ENCODE results near the gene ACSL5. TPM values are rescaled to one million over a fixed set of nuclear protein-coding genes. Genes with fewer than 3 reads are reported as not detected.

Gene ACSL5
- total RNA-seq, 2 experiments from 2014 or later, result 25.3 to 25.4 TPM

DNA sequence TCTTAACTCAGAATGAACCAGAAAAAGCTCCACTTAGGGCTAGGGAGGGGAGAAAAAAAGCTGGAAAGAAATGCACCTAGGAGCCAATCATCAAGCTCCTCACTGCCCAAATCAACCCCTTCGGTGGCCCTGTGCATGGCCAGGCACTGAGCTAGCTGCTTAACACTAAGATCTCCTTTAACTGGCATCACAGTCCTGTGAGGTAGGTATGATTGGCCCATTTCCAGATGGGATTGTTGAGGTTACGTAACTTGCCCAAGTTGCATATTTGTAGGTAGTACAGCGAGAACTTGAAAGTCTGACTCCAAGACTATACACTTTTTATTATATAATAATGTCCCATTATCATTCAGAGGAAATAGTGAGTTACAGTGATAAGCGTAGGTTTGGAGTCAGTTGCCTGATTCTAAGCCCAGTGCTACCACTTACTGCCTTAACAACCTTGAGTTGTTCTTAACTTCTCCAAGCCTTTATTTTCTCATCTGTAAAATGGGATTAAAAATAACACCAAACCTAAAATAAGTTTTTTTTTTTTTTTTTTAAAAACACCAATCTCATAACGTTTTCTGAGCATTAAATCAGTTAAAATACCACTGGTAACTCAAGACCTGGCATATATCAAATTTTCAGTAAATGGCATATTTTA, 37.2 kb upstream of the ACSL5 start:
- intact Hi-C loops (cut with micrococcal nuclease; ENCODE audit: unreplicated experiment), result no loop called here
- Histone ChIP-seq H2AFZ (ENCODE audit: low read length) (no peak overlapping the region), H3K9me2 (ENCODE audit: insufficient read depth, low read length) (no peaks in the 10 kb centered on the region), H3K79me2 (ENCODE audit: insufficient read depth, low read depth, low read length) (no peaks in the 10 kb centered on the region), H3K4me3 (ENCODE audit: low read depth, low read length, poor library complexity, severe bottlenecking) (no peak overlapping the region), H3K9me3 (ENCODE audit: low read length) (no peaks in the 10 kb centered on the region), H3K27ac (ENCODE audit: low read depth, low read length, poor library complexity, severe bottlenecking) (no peak overlapping the region), H4K20me1 (ENCODE audit: insufficient read depth, low read length) (no peaks in the 10 kb centered on the region), H3K36me3 (ENCODE audit: insufficient read depth, low read length) (no peaks in the 10 kb centered on the region), H3K4me2 (ENCODE audit: low read length) (no peak overlapping the region), H3K4me1 (ENCODE audit: insufficient read depth, low read length, poor library complexity, severe bottlenecking) (no peaks in the 10 kb centered on the region)
- DNase-seq (ENCODE audit: low spot score), result no peak
- CTCF ChIA-PET (ENCODE audit: unreplicated experiment), result no interaction called here
- no peak for TF ChIP-seq EZH2phosphoT487 (IDR thresholded peaks at IDR 0.05; ENCODE audit: borderline replicate concordance, low read depth, low read length)
- TF ChIP-seq CTCF (conservative IDR thresholded peaks at IDR 0.05; ENCODE audit: low read length), result no peak
- BruUV-seq (replicated peaks), result no TSS peak
- POLR2A ChIA-PET, result no interaction called here

DNA sequence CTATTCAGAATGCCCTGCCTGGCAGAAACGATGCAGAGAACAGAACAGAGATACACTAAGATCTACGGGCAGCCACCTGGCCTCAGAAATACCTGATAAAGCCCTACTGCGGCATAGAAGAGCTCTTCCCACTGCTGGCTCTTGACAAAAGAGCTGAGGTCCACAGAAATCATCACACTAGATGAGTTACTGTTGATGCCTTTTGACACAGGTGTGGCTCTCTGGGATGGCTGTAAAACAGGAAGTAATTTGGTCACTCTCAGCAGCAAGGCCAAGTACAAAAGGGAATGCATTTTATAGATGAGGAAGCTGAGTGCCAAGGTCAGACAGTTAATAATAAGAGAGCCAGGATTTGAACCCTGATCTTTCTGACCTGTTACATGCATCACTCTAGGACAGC, 35.0 kb upstream of the ACSL5 start:
- no peaks in the 10 kb centered on the region for H3K79me2 ChIP-seq (ENCODE audit: insufficient read depth, low read depth, low read length)
- no peak for DNase-seq (ENCODE audit: low spot score)
- intact Hi-C loops (cut with micrococcal nuclease; ENCODE audit: unreplicated experiment), result no loop called here
- H3K4me1 ChIP-seq (ENCODE audit: insufficient read depth, low read length, poor library complexity, severe bottlenecking), result no peaks in the 10 kb centered on the region
- no peaks in the 10 kb centered on the region for H4K20me1 ChIP-seq (ENCODE audit: insufficient read depth, low read length)
- H3K9me2 ChIP-seq (ENCODE audit: insufficient read depth, low read length), result no peaks in the 10 kb centered on the region
- H3K4me3 ChIP-seq (ENCODE audit: low read depth, low read length, poor library complexity, severe bottlenecking), result no peak overlapping the region
- no peaks in the 10 kb centered on the region for H3K36me3 ChIP-seq (ENCODE audit: insufficient read depth, low read length)
- H3K27ac ChIP-seq (ENCODE audit: low read depth, low read length, poor library complexity, severe bottlenecking), result no peak overlapping the region
- POLR2A ChIA-PET, result no interaction called here
- no peak overlapping the region for H3K4me2 ChIP-seq (ENCODE audit: low read length)
- no peaks in the 10 kb centered on the region for H3K9me3 ChIP-seq (ENCODE audit: low read length)
- TF ChIP-seq CTCF (conservative IDR thresholded peaks at IDR 0.05; ENCODE audit: low read length) (no peak), EZH2phosphoT487 (IDR thresholded peaks at IDR 0.05; ENCODE audit: borderline replicate concordance, low read depth, low read length) (no peak)
- BruUV-seq (replicated peaks), result no TSS peak
- no peak overlapping the region for H2AFZ ChIP-seq (ENCODE audit: low read length)
- CTCF ChIA-PET (ENCODE audit: unreplicated experiment), result no interaction called here

GRCh38 chr10:112340601-112341000, 33.3 kb upstream of the ACSL5 start:
- CTCF ChIA-PET (ENCODE audit: unreplicated experiment), result no interaction called here
- Histone ChIP-seq H3K4me1 (ENCODE audit: insufficient read depth, low read length, poor library complexity, severe bottlenecking) (no peaks in the 10 kb centered on the region), H3K9me2 (ENCODE audit: insufficient read depth, low read length) (no peaks in the 10 kb centered on the region), H3K79me2 (ENCODE audit: insufficient read depth, low read depth, low read length) (no peaks in the 10 kb centered on the region), H3K4me3 (ENCODE audit: low read depth, low read length, poor library complexity, severe bottlenecking) (no peak overlapping the region), H4K20me1 (ENCODE audit: insufficient read depth, low read length) (no peaks in the 10 kb centered on the region), H3K9me3 (ENCODE audit: low read length) (no peaks in the 10 kb centered on the region), H3K4me2 (ENCODE audit: low read length) (no peak overlapping the region), H3K27ac (ENCODE audit: low read depth, low read length, poor library complexity, severe bottlenecking) (no peak overlapping the region), H3K36me3 (ENCODE audit: insufficient read depth, low read length) (no peaks in the 10 kb centered on the region), H2AFZ (ENCODE audit: low read length) (no peak overlapping the region)
- POLR2A ChIA-PET, result no interaction called here
- no peak for DNase-seq (ENCODE audit: low spot score)
- intact Hi-C loops (cut with micrococcal nuclease; ENCODE audit: unreplicated experiment), result no loop called here
- TF ChIP-seq CTCF (conservative IDR thresholded peaks at IDR 0.05; ENCODE audit: low read length) (no peak), EZH2phosphoT487 (IDR thresholded peaks at IDR 0.05; ENCODE audit: borderline replicate concordance, low read depth, low read length) (no peak)
- BruUV-seq (replicated peaks), result no TSS peak

Data from OCI-LY7 (cell line).